ENCODE results near the gene PELI3.

The PELI3 gene

GRCh38 chr11:66509131-66509561, 42.4 kb downstream of the PELI3 start:
- no peak for DNase-seq

GRCh38 chr11:66510271-66510989, 43.7 kb downstream of the PELI3 start, which contains the start of gene BBS1:
Gene BBS1, plus strand, starts transcription at chr11:66510635. Its CDS starts 25 bp downstream, at chr11:66510660.
- peak; percentile 82 for DNase-seq

GRCh38 chr11:66510990-66511339, 44.3 kb downstream of the PELI3 start:
- no peak for DNase-seq

GRCh38 chr11:66523611-66524010, 56.9 kb downstream of the PELI3 start:
- DNase-seq = no peak

- no peak for DNase-seq
Measured at GRCh38 chr11:66524304-66525040, 57.8 kb downstream of the PELI3 start.

All from stimulated activated CD4-positive, alpha-beta T cell treated with anti-CD3 and anti-CD28 coated beads, Interleukin-2, amount 100 ng/mL, for 48 hours (primary cell).